ENCODE results near the gene ARID5B.

Gene ARID5B

DNA sequence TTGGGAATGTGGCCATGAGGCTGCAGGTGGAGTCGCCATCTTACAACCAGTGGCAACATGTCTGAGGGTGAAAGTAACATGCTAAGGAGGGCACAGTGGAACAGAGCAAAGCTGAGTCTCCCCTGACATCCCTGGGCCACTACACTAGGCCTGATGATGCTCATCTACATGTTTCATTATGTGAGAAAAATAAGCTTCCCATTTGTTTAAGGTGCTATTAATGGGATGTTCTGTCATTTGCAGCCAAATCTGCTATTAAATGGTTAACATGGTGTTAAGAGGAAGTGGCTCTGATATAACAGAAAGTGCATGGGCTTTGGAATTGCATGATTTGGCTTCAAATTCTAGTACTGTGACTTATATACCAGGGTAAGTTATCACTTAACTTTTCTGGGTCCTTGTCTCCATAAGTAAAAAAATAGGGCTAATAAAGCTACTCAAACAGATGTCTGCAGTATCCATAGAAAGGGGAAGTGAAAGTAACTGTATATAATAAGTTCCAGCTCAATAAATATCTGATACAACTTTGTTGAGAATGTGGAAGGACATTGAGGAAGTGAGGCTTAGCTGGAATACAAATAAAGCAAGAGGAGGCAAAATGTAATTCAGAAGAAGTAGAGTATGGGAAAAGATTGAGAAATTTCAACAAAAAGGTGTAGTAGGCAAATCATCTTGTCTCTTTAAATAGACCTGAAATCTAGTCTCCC, 208.2 kb downstream of the ARID5B start:
- no peak for DNase-seq

DNA sequence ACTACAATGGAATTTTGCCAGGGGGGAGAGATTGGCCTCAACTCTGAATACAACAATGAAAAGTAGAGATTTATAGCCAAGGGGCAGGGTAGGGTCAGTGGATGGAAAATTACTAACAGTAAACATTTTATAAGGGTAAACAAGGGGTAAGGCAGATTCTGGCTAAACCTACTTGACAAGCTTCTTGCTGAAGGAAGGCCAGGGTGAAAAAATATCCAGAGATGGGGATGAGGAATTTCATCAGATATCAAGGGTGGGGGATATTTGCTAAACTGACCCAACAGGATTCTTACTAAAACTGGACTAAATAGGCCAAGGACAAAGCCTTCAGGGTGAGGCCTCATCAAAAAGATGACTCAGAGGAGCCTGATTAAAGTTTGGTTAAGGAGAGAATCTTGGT, 210.8 kb downstream of the ARID5B start:
- no peak for DNase-seq

DNA sequence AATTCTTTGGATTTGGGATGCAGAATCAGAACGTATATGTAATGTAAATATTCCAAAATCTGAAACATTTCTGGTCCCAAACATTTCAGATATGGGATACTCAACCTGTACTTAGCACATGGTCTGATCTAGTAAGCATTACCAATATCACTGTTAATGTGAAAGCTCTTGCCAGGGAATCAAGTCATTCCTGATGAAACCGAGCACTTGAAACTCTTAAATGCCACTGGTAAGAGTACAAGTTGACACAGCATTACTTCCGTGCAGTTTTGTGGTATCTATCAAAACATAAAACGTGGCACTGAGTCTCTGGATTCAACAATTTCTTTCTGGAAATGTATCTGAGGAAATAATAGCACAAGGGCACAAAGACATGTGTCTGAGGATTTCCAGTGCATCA, 211.5 kb downstream of the ARID5B start:
- DNase-seq = no peak

DNA sequence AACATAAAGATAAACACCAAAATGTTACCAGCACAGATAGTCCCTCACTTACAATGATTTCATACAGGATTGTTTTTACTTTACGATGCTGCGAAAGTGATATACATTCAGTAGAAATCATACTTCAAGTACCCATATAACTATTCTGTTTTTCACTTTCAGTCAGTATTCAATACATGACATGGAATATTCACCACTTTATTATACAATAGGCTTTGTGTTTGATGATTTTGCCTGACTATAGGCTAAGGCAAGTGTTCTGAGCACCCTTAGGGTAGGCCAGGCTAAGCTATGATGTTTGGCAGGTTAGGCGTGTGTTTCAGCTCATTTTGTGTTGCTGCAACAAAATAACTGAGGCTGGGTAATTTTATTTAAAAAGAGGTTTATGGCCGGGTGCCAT, 212.2 kb downstream of the ARID5B start:
- DNase-seq = no peak

DNA sequence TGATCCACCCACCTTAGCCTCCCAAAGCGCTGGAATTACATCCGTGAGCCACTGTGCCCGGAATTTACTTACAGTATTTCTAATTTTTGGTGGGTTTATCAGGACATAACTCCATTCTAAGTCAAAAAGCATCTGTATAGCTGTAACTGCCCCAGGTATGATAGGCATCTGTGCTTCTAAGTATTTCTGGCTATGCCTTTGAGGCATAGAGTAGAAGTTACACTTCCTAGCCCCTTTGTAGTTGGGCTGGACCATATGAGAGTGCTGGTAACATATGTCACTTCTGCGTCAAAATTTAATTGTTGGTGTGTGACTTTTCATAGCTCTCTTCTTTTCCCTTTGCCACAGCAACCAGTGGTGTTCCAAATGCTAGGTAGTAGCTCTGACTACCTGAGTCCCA, 213.8 kb downstream of the ARID5B start:
- DNase-seq = no peak

DNA sequence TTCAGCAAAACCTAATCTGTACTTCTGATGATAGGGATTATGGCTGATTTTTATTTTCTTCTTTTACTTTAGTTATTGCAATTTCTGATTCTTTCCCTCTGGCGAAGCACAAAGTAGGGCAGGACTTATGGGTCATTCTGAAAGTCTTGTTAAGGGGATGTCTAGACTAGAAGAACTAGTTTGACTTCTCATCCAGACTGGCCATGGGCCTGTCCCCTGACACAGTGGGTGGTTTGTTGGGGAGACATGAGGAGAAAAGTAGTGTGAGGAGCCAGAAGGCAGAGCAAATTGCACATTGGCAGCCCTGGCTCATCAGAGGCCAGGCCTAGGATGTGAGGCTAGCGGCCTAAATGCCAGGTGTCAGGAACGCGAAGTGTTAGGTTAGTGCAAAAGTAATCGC, 214.3 kb downstream of the ARID5B start:
- DNase-seq = no peak

DNA sequence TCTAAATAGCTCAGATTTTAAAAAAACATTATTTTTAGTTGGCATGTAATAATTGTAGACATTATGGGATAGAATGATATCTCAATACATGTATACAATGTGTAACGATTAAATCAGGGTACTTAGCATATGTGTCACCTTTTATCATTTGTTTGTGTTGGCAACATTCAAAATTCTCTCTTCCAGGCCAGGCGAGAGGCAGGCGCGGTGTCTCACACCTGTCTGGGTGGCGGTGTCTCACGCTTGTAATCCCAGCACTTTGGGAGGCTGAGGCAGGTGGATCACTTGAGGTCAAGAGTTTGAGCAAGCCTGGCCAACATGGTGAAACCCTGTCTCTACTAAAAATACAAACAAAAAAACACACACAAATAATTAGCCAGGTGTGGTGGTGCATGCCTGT, 215.4 kb downstream of the ARID5B start:
- no peak for DNase-seq

DNA sequence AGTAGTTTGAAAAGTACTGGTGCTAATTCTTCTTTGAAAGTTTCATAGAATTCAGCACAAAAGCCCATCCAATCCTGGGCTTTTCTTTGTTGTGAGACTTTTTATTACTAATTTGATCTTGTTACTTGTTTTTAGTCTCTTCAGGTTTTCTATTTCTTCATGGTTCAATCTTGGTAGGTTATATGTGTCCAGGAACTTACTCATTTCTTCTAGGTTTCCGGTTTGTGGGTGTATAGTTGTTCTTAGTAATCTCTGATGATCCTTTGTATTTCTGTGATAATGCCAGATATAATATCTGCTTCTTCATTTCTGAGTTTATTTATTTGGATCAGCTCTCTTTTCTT, 219.7 kb downstream of the ARID5B start:
- DNase-seq = no peak

DNA sequence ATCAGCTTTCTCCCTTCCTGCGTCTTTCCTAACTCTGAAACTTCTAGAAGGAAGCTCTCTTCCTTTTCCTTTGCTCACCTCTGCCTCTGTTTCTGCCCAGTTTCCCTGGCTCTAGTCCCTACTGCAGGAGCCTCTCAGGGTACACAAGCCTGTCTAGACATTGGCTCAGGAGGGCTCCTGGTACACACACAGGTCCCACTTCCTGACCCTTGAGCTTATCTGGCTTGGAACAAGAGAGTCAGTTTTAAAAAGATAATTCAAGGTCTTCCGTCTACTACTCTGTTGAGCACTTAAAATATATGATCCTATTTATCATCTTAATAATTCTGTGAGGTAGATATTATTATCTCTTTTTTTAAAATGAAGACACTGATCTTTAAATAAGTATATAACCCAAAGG, 226.5 kb downstream of the ARID5B start:
- DNase-seq = no peak

DNA sequence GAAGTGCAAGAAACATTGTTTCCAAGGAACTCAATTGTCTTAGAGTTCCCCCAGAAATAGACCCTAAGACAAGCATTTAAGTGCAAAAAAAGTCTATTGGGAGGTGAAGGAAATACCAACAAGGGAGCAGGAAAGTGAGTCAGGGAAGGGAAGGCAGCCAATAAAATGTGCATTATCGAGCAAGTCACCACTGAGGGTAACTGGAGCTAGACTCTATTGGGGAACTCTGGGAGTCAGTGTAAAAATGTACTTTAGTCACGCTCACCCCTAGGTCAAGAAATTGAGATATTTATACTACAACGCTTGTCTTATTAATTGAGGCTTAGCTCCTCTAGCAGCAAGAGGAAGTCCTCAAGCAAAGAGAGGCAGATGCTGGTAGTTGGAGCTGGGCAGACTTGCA, 229.4 kb downstream of the ARID5B start:
- no peak for DNase-seq

DNA sequence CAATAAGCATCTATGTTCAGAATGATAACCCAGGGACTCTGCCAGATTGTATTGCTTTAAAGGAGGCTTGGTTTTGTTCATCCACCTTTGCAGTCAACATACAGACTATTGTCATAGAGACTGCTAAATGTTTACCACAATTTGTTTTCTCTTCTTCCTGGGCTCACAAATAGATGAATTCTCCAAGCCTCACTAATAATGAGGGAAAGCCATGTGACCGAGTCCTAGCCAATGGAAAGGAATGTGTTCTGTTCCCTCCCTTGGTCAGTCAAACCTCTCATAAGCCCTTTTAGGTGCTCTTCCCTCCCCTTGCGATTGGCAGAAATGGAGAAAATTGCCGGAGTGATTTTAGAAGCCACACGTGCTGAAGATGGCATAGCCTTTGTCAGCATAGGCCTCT, 230.2 kb downstream of the ARID5B start:
- DNase-seq = no peak

DNA sequence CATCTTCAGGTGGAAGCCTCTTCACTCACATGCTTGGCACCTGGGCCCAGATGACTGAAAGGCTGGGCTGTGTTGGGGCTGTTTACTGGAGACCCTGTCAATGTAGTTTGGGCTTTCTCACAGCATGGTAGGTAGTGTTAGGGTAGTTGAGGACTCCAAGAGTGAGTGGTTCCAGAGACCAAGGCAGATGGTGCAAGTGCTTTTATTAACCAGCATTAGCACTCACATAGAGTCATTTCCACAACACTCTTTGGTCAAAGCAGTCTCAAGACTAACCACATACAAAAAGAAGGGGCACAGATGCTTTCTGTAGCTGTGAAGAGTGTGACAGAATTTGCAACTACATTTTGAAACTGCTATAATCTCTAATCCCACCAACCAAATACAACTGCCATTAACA, 232.1 kb downstream of the ARID5B start:
- no peak for DNase-seq

DNA sequence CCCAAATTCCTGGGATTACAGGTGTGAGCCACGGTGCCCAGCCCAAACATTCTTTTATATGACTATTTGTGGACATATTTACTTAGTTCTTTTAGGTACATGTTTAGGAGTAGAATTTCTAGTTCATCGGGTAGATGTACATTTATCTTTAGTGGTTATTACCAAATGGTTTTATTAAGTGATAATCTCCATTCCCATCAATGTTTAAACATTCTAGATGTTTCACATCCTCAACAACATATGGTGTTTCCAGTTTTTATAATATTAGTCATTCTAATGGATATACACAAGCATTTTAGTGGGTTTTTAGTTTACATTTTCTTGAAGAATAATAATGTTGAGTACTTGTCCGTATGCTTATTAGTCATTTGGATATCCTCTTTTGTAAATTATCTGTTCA, 235.4 kb downstream of the ARID5B start:
- no peak for DNase-seq

Data from femur (tissue), 1 donor.